Lung (tissue), 12 donors: ENCODE data around the gene PHF2. TPM values are rescaled to one million over a fixed set of nuclear protein-coding genes. Genes with fewer than 3 reads are reported as not detected.

Source experiments
- ATAC-seq: fragments of 200-7000 bp; cut with Tn5 transposase; one replicate; pipeline ENCODE4 v1.9.1; 2020; ENCODE audit warnings: moderate number of reproducible peaks; ENCODE audit not compliant: insufficient read depth, low FRiP score
- DNase-seq, 3 donors: peaks; one replicate each; pipeline ENCODE4 v3.0.0-alpha.2; 2013 to 2017
- H3K27ac ChIP-seq, 2 donors: one replicate each; pipeline ENCODE4 v1.5.1; 2013; ENCODE audit warnings: mild to moderate bottlenecking in 2 of 2, moderate library complexity in 2 of 2, control low read depth in 1 of 2, inconsistent platforms in 1 of 2, low read depth in 1 of 2, low read length in 1 of 2
- H3K27me3 ChIP-seq, 3 donors: one replicate each; pipeline ENCODE4 v1.5.1; 2013; ENCODE audit warnings: low read length in 2 of 3; ENCODE audit not compliant: control insufficient read depth in 3 of 3, insufficient read depth in 3 of 3
- H3K36me3 ChIP-seq, 4 donors: one replicate each; pipeline ENCODE4 v1.5.1; 2013; ENCODE audit warnings: low read length in 4 of 4, mild to moderate bottlenecking in 1 of 4, moderate library complexity in 1 of 4; ENCODE audit not compliant: control insufficient read depth in 4 of 4, insufficient read depth in 4 of 4
- H3K4me1 ChIP-seq, 5 donors: one replicate each; pipeline ENCODE4 v1.5.1; 2013; ENCODE audit warnings: low read length in 5 of 5, mild to moderate bottlenecking in 2 of 5, moderate library complexity in 1 of 5; ENCODE audit not compliant: control insufficient read depth in 5 of 5, insufficient read depth in 5 of 5
- H3K4me3 ChIP-seq: one replicate; pipeline ENCODE4 v1.5.1; 2013; ENCODE audit warnings: mild to moderate bottlenecking, control low read depth, moderate library complexity
- H3K9ac ChIP-seq, 2 donors: one replicate each; pipeline ENCODE4 v1.5.1; 2013; ENCODE audit warnings: low read length in 2 of 2, control low read depth in 1 of 2; ENCODE audit not compliant: insufficient read depth in 1 of 2
- H3K9me3 ChIP-seq, 4 donors: one replicate each; pipeline ENCODE4 v1.5.1; 2013; ENCODE audit warnings: low read length in 3 of 4, mild to moderate bottlenecking in 1 of 4, moderate library complexity in 1 of 4; ENCODE audit not compliant: control insufficient read depth in 4 of 4, insufficient read depth in 3 of 4
- WGBS, 2 donors: extraction: QIAGEN DNeasy Blood & Tissue Kit; methylation state at CpG; one replicate each; pipeline ENCODE4 v1.1.7; 2013; 5-methylcytosine and 5-hydroxymethylcytosine counted together
- polyA plus RNA-seq, 2 donors: library from polyadenylated mRNA; stranded (reverse); fragments of 200-250 nt; gene quantifications; one replicate each; pipeline ENCODE4 v1.2.1, GENCODE V29; 2013
- total RNA-seq, 2 donors: library from RNA; depleted of rRNA in 1 of 2; stranded (reverse); fragments of >200 nt in 1 of 2; gene quantifications; one replicate each; pipeline ENCODE4 v1.2.1, GENCODE V29; 2014 to 2021
- TF ChIP-seq, protein P1 (sequence below): IDR thresholded peaks from 2 replicates; pipeline ENCODE4 v1.5.1; 2012; ENCODE audit warnings: mild to moderate bottlenecking; ENCODE audit errors: control extremely low read depth, extremely low read depth
- donor health status: control.
- donor health status: control.
- donor health status: Bipolar disorder and iron deficiency.
- donor health status: healthy.
- donor health status: DM: yes; HTN: yes; CAD: no.

Gene PHF2
- total and polyA plus RNA-seq, 4 donors = 20.1 to 33.6 (median 30.2) TPM

DNA sequence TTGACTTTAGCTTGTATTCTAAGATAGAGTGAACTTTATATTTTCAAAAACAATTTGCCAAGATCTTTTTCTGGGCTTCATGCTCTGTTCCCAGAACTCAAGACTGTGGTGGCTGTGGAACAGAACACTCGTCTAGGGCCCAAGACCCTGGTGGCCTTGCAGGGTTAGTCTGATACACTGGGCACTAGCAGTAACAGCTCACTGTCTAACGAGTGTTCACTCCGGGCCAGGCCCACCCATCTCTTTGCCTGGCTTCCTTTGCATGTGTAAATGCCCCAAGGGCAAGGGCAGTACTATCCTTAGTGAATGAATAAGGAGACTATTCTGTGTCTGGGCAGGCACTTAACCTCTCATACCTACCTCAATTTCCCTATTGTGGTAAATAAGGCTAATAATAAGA lies 47.4 kb downstream of the PHF2 start:
- Histone ChIP-seq H3K27ac (no peak overlapping the region), H3K4me1 (peaks cover 0 to 23% (median 0%) of the 10 kb centered on the region in 5 donors), H3K36me3 (peaks cover 0 to 4% (median 0%) of the 10 kb centered on the region in 4 donors), H3K9ac (no peak overlapping the region), H3K4me3 (no peak overlapping the region), H3K27me3 (no peaks in the 10 kb centered on the region), H3K9me3 (peaks cover 0 to 7% (median 3%) of the 10 kb centered on the region in 4 donors)
- ATAC-seq (no peak), DNase-seq (no peak)
- TF ChIP-seq, protein P1, sequence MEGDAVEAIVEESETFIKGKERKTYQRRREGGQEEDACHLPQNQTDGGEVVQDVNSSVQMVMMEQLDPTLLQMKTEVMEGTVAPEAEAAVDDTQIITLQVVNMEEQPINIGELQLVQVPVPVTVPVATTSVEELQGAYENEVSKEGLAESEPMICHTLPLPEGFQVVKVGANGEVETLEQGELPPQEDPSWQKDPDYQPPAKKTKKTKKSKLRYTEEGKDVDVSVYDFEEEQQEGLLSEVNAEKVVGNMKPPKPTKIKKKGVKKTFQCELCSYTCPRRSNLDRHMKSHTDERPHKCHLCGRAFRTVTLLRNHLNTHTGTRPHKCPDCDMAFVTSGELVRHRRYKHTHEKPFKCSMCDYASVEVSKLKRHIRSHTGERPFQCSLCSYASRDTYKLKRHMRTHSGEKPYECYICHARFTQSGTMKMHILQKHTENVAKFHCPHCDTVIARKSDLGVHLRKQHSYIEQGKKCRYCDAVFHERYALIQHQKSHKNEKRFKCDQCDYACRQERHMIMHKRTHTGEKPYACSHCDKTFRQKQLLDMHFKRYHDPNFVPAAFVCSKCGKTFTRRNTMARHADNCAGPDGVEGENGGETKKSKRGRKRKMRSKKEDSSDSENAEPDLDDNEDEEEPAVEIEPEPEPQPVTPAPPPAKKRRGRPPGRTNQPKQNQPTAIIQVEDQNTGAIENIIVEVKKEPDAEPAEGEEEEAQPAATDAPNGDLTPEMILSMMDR = no peak
- 88 to 95% methylated on average over 3 of the region's 3 CpGs for WGBS, 2 donors

DNA sequence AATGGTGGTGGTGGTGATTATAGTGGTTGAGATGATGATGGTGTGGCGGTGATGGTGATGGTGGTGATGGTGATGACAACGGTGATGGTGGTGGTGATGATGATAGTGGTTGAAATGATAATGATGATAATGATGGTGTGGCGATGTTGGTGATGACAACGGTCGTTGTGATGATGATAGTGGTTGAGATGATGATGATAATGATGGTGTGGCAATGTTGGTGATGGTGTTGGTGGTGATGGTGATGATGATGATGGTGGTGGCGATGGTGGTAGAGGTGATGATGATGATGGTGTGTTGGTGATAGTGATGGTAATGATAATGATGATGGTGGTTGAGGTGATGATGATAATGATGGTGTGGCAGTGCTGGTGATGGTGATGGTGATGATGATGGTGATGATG lies 48.0 kb downstream of the PHF2 start:
- ATAC-seq (no peak), DNase-seq (no peak)
- peaks cover 0 to under 1% (median 0%) of the 10 kb centered on the region in 4 donors for H3K36me3 ChIP-seq
- peaks cover 0 to 23% (median 0%) of the 10 kb centered on the region in 5 donors for H3K4me1 ChIP-seq
- no peak overlapping the region for H3K9ac ChIP-seq
- H3K9me3 ChIP-seq = peaks cover 0 to 7% (median 3%) of the 10 kb centered on the region in 4 donors
- 87 to 97% methylated on average over 6 of the region's 6 CpGs for WGBS, 2 donors
- TF ChIP-seq, protein P1 = no peak
- no peak overlapping the region for H3K27ac ChIP-seq
- no peak overlapping the region for H3K4me3 ChIP-seq
- H3K27me3 ChIP-seq = no peaks in the 10 kb centered on the region

DNA sequence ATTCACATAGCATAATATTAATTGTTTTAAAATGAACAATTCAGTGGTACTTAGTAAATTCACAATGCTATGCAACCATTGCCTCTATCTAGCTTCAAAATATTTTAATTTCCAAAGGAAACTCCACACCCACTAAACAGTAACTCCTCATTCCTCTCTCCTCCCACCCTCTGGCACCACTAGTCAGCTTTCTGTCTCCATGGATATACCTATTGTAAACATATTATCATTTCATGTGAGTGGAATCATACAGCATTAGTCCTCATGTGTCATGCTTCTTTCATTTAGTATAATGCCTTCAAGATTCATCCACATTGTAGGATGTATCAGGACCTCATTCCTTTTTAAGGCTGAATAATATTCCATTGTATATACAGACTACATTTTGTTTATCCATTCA lies 48.6 kb downstream of the PHF2 start:
- ATAC-seq (no peak), DNase-seq (no peak)
- H3K27ac ChIP-seq = no peak overlapping the region
- H3K27me3 ChIP-seq = no peaks in the 10 kb centered on the region
- peaks cover 0 to 21% (median 0%) of the 10 kb centered on the region in 5 donors for H3K4me1 ChIP-seq
- TF ChIP-seq, protein P1 = no peak
- no peak overlapping the region for H3K9ac ChIP-seq
- H3K9me3 ChIP-seq = peaks cover 0 to 7% (median 3%) of the 10 kb centered on the region in 4 donors
- H3K4me3 ChIP-seq = no peak overlapping the region
- H3K36me3 ChIP-seq = peaks cover 0 to 4% (median 2%) of the 10 kb centered on the region in 4 donors

DNA sequence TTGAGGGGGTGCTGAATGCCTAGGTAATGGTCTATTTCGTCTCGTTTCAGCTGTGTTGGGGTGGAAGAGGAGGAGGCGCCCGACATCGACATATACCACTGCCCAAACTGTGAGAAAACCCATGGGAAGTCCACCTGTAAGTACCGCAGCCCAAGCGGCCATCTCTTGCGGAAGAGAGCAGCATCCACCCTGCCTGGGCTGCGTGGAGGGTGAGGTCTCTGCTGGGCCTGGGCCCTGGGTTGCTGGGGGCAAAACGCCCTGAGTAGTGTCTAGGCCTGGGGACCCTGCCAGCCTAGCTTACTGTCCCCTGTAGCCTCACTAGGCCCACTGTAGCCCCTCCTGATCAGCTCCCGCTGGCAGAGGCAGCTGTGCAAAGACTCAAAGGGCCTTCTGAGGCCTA lies 53.5 kb downstream of the PHF2 start:
- TF ChIP-seq, protein P1 = no peak
- H3K27ac ChIP-seq = no peak overlapping the region
- peaks cover 0 to 6% (median 0%) of the 10 kb centered on the region in 5 donors for H3K4me1 ChIP-seq
- ATAC-seq (no peak), DNase-seq (no peak)
- H3K9me3 ChIP-seq = peaks cover 0 to 7% (median 3%) of the 10 kb centered on the region in 4 donors
- H3K27me3 ChIP-seq = no peaks in the 10 kb centered on the region
- WGBS, 2 donors = 91 to 99% methylated on average over 11 of the region's 11 CpGs
- H3K4me3 ChIP-seq = no peak overlapping the region
- H3K36me3 ChIP-seq = peaks cover 0 to 41% (median 13%) of the 10 kb centered on the region in 4 donors
- H3K9ac ChIP-seq = no peak overlapping the region
